Esophagus muscularis mucosa (tissue), 4 donors: ENCODE results near the gene DENND6A. TPM values are rescaled to one million over a fixed set of nuclear protein-coding genes. Genes with fewer than 3 reads are reported as not detected.
"Not testable (repeated sequence)": the region's sequence is repeated elsewhere in the genome, so short reads cannot be mapped to it uniquely, and the experiment has no call there.

ENCODE experiments used
- DNase-seq: peaks from one replicate; pipeline ENCODE4 v3.0.0-alpha.2; 2017; ENCODE audit errors: extremely low spot score
- H3K27ac ChIP-seq, 4 donors: fragments of 200-600 bp; sonication (generic); replicated peaks in 1 of 4; 1 replicate in 3 of 4; 2 replicates in 1 of 4; pipeline ENCODE4 v1.5.1; 2016 to 2019; ENCODE audit warnings: mild to moderate bottlenecking in 1 of 4
- H3K27me3 ChIP-seq, 4 donors: fragments of 200-600 bp; sonication (generic); one replicate each; pipeline versions ENCODE4 v1.5.1 to v1.6.0; 2016 to 2019
- H3K36me3 ChIP-seq, 4 donors: fragments of 200-600 bp; sonication (generic); one replicate each; pipeline ENCODE4 v1.5.1; 2016 to 2019
- H3K4me1 ChIP-seq, 4 donors: fragments of 200-600 bp; sonication (generic); one replicate each; pipeline ENCODE4 v1.5.1; 2016 to 2019
- H3K4me3 ChIP-seq, 4 donors: fragments of 200-600 bp; sonication (generic); 1 replicate in 2 of 4; 2 replicates in 2 of 4; pipeline ENCODE4 v1.5.1; 2016 to 2019; ENCODE audit warnings: mild to moderate bottlenecking in 4 of 4, moderate library complexity in 1 of 4
- H3K9me3 ChIP-seq, 4 donors: fragments of 200-600 bp; sonication (generic); 1 replicate in 3 of 4; 2 replicates in 1 of 4; pipeline ENCODE4 v1.5.1; 2016 to 2019
- EP300 ChIP-seq: sonication (generic); formaldehyde crosslinking; IDR thresholded peaks from one replicate; pipeline ENCODE4 v1.6.1; 2017; ENCODE audit warnings: antibody characterized with exemption
- POLR2A ChIP-seq: fragments of 450-650 bp; IDR thresholded peaks from one replicate; pipeline ENCODE4 v1.6.1; 2017; ENCODE audit warnings: antibody characterized with exemption, moderate library complexity, mild to moderate bottlenecking, low read depth
- POLR2AphosphoS5 ChIP-seq, 2 donors: sonication (generic); formaldehyde crosslinking; IDR thresholded peaks; one replicate each; pipeline ENCODE4 v1.6.1; 2017; ENCODE audit warnings: antibody characterized with exemption in 2 of 2
- WGBS: methylation state at CpG from one replicate; pipeline ENCODE4 v1.1.5; 2018; 5-methylcytosine and 5-hydroxymethylcytosine counted together
- intact Hi-C: fragments of 100-400 bp; cut with DNase I; formaldehyde crosslinking; loops from one replicate; pipeline ENCODE4 v1.15.1; 2023
- total RNA-seq, 4 donors: library from RNA; depleted of rRNA; stranded (reverse); fragments of >200 nt; gene quantifications; one replicate each; pipeline versions ENCODE4 v1.1.0 to v1.2.1, GENCODE V29; 2016
- TF ChIP-seq, protein P1 (sequence below), 3 experiments: fragments of 200-600 bp in 2 of 3; fragments of 450-650 bp in 1 of 3; sonication (generic) in 2 of 3; IDR thresholded peaks; one replicate each; pipeline ENCODE4 v1.5.1; 2017 to 2019; ENCODE audit warnings: antibody characterized with exemption in 3 of 3, mild to moderate bottlenecking in 2 of 3, moderate library complexity in 1 of 3

Gene DENND6A
- total RNA-seq, 4 donors from 2014 or later: 24.6 to 47.2 (median 43.2) TPM

GRCh38 chr3:57646723-57647122, 46.2 kb downstream of the DENND6A start:
- no peak overlapping the region for H3K4me3 ChIP-seq
- no peak overlapping the region for H3K27ac ChIP-seq
- H3K36me3 ChIP-seq: peaks cover 23 to 79% (median 53%) of the 10 kb centered on the region in 4 donors
- TF ChIP-seq, protein P1, sequence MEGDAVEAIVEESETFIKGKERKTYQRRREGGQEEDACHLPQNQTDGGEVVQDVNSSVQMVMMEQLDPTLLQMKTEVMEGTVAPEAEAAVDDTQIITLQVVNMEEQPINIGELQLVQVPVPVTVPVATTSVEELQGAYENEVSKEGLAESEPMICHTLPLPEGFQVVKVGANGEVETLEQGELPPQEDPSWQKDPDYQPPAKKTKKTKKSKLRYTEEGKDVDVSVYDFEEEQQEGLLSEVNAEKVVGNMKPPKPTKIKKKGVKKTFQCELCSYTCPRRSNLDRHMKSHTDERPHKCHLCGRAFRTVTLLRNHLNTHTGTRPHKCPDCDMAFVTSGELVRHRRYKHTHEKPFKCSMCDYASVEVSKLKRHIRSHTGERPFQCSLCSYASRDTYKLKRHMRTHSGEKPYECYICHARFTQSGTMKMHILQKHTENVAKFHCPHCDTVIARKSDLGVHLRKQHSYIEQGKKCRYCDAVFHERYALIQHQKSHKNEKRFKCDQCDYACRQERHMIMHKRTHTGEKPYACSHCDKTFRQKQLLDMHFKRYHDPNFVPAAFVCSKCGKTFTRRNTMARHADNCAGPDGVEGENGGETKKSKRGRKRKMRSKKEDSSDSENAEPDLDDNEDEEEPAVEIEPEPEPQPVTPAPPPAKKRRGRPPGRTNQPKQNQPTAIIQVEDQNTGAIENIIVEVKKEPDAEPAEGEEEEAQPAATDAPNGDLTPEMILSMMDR (IDR thresholded peaks at IDR 0.05): peak in 1 of 3 experiments; percentile 20
- TF ChIP-seq POLR2A: no peak
- WGBS: 75% methylated on average over 2 of the region's 2 CpGs
- peaks cover 0 to 8% (median 5%) of the 10 kb centered on the region in 4 donors for H3K4me1 ChIP-seq
- H3K9me3 ChIP-seq: peaks cover 0 to 6% (median 0%) of the 10 kb centered on the region in 4 donors
- intact Hi-C loops: no loop called here
- no peak for DNase-seq
- H3K27me3 ChIP-seq: no peaks in the 10 kb centered on the region

GRCh38 chr3:57644740-57645139, 48.1 kb downstream of the DENND6A start:
- WGBS: 86% methylated on average over 4 of the region's 4 CpGs
- Histone ChIP-seq H3K4me1 (peaks cover 0 to 8% (median 5%) of the 10 kb centered on the region in 4 donors), H3K9me3 (peaks cover 0 to 6% (median 0%) of the 10 kb centered on the region in 4 donors), H3K27me3 (no peaks in the 10 kb centered on the region), H3K4me3 (no peak overlapping the region), H3K27ac (no peak overlapping the region), H3K36me3 (peaks cover 40 to 81% (median 59%) of the 10 kb centered on the region in 4 donors)
- intact Hi-C loops: no loop called here
- DNase-seq: no peak
- no peak for TF ChIP-seq EP300

- TF ChIP-seq, protein P1 (IDR thresholded peaks at IDR 0.05): no peak
- TF ChIP-seq POLR2A: no peak
- no peak for TF ChIP-seq POLR2AphosphoS5 (IDR thresholded peaks at IDR 0.05)
- TF ChIP-seq EP300: no peak
- H3K36me3 ChIP-seq: peaks cover 50 to 96% (median 76%) of the 10 kb centered on the region in 4 donors
These were observed 55.5 kb downstream of the DENND6A start for GRCh38 chr3:57637391-57637790.

GRCh38 chr3:57634259-57634658, 58.6 kb downstream of the DENND6A start:
- DNase-seq, intact Hi-C loops, H3K27ac ChIP-seq, H3K4me1 ChIP-seq, H3K4me3 ChIP-seq, H3K27me3 ChIP-seq, H3K9me3 ChIP-seq: not testable (repeated sequence)
- peaks cover 39 to 96% (median 72%) of the 10 kb centered on the region in 4 donors for H3K36me3 ChIP-seq
- 94% methylated on average over 3 of the region's 3 CpGs for WGBS

More at GRCh38 chr3:57637391-57637790, 55.5 kb downstream of the DENND6A start:
- no peak overlapping the region for H3K4me3 ChIP-seq
- H3K9me3 ChIP-seq: no peaks in the 10 kb centered on the region
- no peak overlapping the region for H3K27ac ChIP-seq
- H3K4me1 ChIP-seq: no peaks in the 10 kb centered on the region
- no peaks in the 10 kb centered on the region for H3K27me3 ChIP-seq
- no peak for DNase-seq
- intact Hi-C loops: no loop called here

DNA sequence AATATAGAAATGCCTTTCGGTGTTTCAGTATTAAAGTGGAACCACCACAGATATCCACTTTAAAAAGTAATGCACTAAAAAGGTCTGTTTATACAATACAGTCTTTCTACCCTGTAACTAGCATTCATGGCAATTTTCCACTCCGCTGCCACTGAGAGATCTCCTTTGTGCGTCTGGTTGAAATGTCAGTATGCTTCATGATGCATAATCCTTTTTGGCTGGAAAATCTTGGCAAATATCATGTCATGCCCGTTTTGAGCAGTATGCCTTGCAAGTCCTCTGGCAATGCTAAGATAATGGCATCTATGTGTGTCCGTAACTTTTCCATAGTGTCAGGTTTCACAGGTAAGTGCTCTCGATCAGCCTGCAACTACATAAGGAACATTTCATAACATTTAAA, 64.9 kb downstream of the DENND6A start:
- no peak for DNase-seq
- Histone ChIP-seq H3K4me3 (no peak overlapping the region), H3K36me3 (peaks cover 50 to 97% (median 76%) of the 10 kb centered on the region in 4 donors), H3K27ac (peak overlapping the region in 2 of 4 donors; percentile 31 to 35), H3K4me1 (peaks cover 0 to 12% (median 0%) of the 10 kb centered on the region in 4 donors), H3K9me3 (no peaks in the 10 kb centered on the region), H3K27me3 (no peaks in the 10 kb centered on the region)
- WGBS: 69% methylated on average over 6 of the region's 6 CpGs
- no peak for TF ChIP-seq POLR2A
- no peak for TF ChIP-seq EP300
- peak in 1 of 2 donors; percentile 19 for TF ChIP-seq POLR2AphosphoS5 (IDR thresholded peaks at IDR 0.05)
- intact Hi-C loops: no loop called here

DNA sequence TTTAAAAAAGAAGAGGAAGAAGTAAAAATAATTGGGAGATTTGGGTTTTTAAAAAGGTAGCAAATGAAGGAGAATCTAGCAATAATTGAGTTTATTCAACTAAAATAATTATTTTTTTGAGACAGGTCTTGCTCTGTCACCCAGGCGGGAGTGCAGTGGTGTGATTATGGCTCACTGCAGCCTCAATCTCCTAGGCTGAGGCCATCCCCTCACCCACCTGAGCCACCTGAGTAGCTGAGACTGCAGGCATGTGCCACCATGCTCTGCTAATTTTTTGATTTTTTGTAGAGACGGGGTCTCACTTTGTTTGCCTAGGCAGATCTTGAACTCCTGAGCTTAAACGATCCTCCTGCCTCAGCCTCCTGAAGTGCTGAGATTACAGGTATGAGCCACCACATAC, 68.1 kb downstream of the DENND6A start:
- peaks cover 48 to 89% (median 63%) of the 10 kb centered on the region in 4 donors for H3K36me3 ChIP-seq
- H3K27ac ChIP-seq: no peak overlapping the region
- H3K4me1 ChIP-seq: peaks cover 0 to 12% (median 0%) of the 10 kb centered on the region in 4 donors
- no peak overlapping the region for H3K4me3 ChIP-seq
- no peaks in the 10 kb centered on the region for H3K9me3 ChIP-seq
- H3K27me3 ChIP-seq: no peaks in the 10 kb centered on the region
- DNase-seq: no peak
- intact Hi-C loops: no loop called here
- WGBS: 82% methylated on average over 3 of the region's 3 CpGs
- TF ChIP-seq POLR2AphosphoS5 (IDR thresholded peaks at IDR 0.05): no peak
- no peak for TF ChIP-seq EP300
- TF ChIP-seq, protein P1 (IDR thresholded peaks at IDR 0.05): no peak
- TF ChIP-seq POLR2A: no peak
